Adipose tissue (tissue), 3 donors: Measurements from ENCODE around the gene RNPEPL1. TPM values are rescaled to one million over a fixed set of nuclear protein-coding genes. Genes with fewer than 3 reads are reported as not detected.

Experiments used
- H3K27ac ChIP-seq: one replicate; pipeline ENCODE4 v1.5.1; 2013; ENCODE audit warnings: low read depth, low read length
- WGBS, 3 donors: extraction: QIAGEN DNeasy Blood & Tissue Kit; methylation state at CpG; one replicate each; pipeline ENCODE4 v1.1.7; 2013; 5-methylcytosine and 5-hydroxymethylcytosine counted together
- polyA plus RNA-seq, 3 donors: library from polyadenylated mRNA; stranded (reverse); fragments of 200-250 nt; gene quantifications; one replicate each; pipeline ENCODE4 v1.2.3, GENCODE V29; 2013
- donor health status: healthy with polysubstance abuse.
- donor health status: Bipolar disorder and iron deficiency.
- donor health status: healthy.

Gene RNPEPL1
- polyA plus RNA-seq, 3 donors = 53.8 to 107 (median 72.8) TPM

DNA sequence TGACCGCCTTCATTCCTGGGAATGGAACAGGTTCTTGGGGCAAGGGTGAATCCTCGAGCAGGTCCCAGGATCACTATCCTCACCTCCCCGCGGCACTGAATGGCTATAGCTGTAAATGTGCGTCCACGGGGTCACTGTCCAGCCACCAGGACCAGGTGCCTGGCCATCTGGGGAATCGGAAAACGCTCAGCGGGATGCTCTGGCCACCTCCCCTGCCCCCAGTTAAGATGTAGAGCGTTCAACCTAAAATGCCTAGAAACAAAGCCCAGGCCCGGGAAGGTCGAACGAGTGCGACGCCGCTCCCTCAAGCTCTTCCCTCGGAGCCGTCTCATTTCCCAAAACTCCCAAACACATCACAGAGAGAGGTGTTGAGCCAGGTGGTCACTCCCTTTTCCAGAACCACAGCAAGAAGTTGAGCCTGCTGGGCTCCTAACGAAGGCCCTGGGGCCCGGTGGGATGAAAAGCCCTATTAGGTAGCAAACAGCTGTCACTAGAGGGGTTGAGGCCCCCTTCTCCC is 17.5 kb downstream of the RNPEPL1 start:
- H3K27ac ChIP-seq = no peak overlapping the region
- WGBS, 3 donors = 5 to 6% (median 5%) methylated on average over 20 of the region's 20 CpGs

DNA sequence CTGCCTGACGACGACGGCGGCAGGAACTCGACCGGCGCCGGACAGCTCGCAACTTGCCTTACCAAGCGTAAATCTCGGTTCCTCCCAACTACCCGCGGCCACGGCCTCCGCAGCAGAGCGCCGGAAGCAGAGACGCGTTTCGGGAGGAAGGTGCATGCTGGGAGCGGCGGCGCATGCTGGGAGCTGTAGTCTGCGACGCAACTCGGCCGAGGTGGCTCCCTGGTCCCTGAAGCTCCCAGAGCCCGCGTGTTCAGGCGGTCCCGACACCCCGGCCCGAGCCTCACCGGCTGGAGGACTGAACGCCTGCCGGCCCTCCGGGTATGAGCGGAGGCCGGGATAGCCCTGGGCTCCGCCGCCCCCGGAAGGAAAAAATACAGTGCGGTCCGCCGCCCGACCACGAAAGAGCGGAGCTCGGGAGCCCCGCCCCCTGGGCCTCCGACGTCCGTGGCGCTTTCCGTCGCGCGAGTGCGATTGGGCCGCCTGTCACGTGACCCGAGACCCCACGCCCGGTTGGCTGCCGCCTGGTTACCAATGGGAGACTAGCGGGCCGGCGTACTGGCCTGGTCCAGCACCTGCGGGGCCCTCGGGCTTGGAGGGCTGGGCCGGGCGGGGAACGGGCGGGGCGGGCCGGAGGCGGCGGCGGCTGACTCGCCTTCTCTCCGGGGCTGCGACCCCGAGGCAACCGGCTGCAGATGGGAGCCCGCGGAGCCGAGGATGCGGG is 18.1 kb downstream of the RNPEPL1 start, which contains the start of gene CAPN10:
Gene CAPN10, plus strand, starts transcription at position 537 of the 721 bp plus-strand sequence. Its CDS starts 178 bp downstream, at position 715.
- WGBS, 3 donors = 0 to 1% (median 0%) methylated on average over 72 to 88 of the region's 88 CpGs
- no peak within 1 kb of the TSS for H3K27ac ChIP-seq

DNA sequence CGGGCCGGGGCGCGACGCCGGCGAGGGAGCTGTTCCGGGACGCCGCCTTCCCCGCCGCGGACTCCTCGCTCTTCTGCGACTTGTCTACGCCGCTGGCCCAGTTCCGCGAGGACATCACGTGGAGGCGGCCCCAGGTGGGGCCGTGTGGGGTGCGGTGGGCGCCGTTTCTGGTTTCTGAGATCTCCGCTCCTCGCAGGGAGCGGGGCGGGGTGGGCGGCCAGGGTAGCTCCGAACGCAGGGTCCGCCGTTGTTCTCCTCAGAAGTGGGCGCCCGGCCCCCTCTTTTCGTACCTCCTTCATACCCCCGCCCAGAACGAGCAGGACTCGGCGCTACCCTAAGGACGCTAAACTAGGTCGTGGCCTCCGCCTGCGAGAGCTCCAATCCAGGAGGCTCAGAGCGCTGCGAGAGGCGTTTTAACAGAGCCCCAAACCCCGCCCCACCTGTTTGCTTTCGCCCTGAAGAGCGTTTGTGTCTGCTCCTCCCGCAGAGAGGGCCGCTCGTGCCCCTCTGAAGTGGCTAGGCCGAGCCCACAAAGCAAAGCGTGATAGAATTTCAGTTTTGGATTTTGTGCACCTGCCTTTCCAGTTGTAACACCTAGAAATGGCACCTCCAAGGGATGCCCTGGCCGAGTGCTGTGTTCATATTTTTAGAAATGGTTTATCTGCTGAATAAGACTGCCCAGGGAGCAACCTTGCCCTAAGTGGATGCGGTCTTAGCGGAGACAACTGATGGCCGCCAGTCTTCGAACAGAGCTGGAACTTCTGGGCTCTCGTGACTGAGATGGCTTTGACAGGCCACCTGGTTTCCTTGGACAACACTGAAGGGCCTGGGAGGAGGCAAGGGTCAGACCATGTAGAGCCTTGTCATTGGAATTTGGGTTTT is 18.9 kb downstream of the RNPEPL1 start:
- H3K27ac ChIP-seq = no peak overlapping the region
- 2 to 5% (median 5%) methylated on average over 47 to 62 of the region's 62 CpGs for WGBS, 3 donors

DNA sequence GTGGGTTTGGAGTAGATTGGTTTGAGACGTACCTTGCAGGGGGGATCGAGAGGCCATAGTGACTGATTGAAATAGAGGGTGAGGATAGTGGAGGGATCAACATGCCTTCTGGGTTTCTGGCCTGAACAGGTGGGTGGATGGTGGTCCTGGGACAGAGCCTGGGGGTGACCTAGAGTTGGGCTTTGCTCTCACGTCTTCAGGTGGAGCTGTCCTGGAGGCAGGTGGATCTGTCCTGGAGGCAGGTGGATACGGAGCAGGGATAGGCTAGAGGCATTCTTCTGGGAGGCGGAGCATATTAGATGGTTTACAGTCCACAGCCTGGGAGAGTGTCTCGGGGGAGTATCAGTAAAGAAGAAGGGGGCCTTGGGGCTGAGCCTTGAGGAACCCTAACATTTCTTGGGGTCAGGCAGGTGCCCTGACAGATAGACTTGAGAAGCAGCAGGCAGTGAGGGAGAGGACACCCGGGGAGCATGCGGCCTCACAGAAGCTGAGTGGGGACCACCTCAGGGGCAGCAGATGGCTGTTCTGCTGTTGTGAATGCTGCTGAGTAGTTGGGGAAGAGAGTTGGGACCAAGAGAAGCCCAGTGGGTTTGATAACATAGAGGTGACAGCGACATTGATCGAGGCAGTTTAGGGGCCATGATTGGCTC is 19.8 kb downstream of the RNPEPL1 start:
- no peak overlapping the region for H3K27ac ChIP-seq
- 84 to 88% (median 85%) methylated on average over 10 of the region's 10 CpGs for WGBS, 3 donors

DNA sequence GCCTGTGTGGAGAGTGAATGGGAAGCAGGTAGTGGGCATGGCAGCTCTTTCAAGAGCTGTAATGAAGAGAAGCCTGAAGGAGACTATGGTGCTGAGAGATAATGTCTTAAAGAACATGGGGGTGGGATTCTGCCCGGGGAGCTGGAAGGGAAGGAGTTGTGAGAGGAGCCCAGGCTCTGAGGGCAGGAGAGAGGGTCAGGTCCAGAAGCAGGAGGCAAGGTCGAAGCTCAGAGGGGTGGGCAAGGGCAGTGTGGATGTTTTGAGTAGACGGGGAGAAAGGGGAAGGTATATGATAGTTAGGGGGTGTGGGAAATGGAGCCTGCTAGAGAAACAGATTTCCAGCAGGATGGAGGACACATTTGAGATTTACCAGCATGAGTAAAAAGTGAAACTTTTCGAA is 20.4 kb downstream of the RNPEPL1 start:
- 77 to 89% (median 83%) methylated on average over 4 of the region's 4 CpGs for WGBS, 3 donors
- no peak overlapping the region for H3K27ac ChIP-seq

DNA sequence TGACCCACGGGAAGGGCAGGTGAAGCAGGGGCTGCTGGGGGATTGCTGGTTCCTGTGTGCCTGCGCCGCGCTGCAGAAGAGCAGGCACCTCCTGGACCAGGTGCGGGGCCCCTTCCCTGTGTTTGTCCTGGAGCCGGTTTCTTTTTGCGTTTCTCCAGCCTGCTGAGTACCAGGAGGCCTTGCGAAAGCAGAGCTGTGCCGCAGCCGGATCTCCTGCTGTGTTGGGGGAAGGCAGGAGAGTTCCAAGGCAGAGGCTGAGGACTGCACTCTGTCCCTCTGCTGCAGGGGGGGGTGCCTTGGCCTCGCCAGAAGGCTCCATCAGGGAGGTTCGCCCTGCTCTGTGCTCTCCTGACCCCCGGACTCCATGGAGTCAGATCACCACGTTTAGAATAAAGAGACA is 21.1 kb downstream of the RNPEPL1 start:
- WGBS, 3 donors = 83 to 89% (median 87%) methylated on average over 14 of the region's 14 CpGs
- no peak overlapping the region for H3K27ac ChIP-seq

DNA sequence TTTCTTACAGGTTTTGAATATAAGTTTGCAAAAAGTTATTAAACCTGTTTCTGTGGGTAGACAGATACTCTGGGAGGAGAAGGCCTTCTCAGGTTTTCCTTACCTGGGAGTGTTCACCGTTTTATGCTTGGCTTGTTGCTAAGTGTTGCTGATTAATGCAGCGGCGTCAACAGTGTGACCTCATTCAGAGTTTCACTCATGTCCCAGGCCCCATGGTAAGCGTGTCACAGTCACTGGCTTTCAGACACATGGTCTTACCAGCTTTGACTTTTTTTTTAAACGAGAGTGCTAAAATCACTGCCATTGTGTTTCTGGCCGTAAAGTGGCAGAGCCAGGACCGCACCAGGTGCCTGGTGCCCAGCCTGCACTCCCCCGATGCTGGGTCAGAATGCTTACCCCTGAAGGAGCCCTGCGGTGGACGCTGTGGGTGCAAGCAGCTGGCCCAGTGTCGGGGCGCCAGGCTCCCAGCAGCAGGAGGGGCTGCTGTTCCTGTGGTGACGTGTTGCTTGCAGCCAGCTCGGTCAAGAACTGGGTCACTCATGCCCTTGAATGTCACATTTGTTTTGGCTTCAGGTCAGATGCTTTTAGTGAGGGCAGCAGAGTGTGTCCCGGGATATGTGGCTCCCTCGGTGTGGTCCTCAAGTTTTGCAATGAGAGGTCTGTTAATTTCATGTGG is 21.7 kb downstream of the RNPEPL1 start:
- 85 to 88% (median 85%) methylated on average over 16 of the region's 16 CpGs for WGBS, 3 donors
- no peak overlapping the region for H3K27ac ChIP-seq

DNA sequence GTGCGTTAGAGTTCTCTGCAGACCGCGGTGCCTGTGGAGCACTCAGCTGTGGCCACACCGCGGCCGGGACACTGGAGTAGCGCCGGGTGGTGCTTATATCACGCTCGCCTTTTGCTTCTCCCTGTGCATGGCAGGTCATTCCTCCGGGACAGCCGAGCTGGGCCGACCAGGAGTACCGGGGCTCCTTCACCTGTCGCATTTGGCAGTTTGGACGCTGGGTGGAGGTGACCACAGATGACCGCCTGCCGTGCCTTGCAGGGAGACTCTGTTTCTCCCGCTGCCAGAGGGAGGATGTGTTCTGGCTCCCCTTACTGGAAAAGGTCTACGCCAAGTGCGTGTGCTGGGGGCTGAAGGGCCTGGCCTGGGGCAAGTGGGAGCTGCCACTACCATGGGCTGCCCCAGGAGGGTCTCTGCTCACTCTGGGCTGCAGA is 22.4 kb downstream of the RNPEPL1 start:
- WGBS, 3 donors = 95 to 96% (median 96%) methylated on average over 21 of the region's 21 CpGs
- no peak overlapping the region for H3K27ac ChIP-seq

DNA sequence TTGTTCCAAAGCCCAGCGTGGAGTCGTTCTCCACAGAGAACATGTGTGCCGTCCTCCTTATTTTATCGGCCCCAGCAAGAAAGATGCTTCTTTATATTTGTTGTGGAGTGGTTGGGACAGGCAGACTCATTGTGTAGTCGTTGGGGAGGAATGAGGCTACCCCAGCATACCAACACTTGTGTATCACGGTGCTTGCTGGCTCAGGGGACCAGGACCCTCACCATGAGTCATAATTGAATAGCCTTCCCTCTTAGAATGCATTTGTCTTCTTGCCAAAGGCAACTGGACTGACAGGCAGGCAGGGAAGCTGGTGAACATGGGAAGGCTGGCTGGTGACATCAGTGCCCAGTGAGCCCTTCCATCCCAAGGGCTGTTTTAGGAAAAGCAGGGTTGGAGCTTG is 22.9 kb downstream of the RNPEPL1 start:
- WGBS, 3 donors = 92 to 96% (median 92%) methylated on average over 6 of the region's 6 CpGs

DNA sequence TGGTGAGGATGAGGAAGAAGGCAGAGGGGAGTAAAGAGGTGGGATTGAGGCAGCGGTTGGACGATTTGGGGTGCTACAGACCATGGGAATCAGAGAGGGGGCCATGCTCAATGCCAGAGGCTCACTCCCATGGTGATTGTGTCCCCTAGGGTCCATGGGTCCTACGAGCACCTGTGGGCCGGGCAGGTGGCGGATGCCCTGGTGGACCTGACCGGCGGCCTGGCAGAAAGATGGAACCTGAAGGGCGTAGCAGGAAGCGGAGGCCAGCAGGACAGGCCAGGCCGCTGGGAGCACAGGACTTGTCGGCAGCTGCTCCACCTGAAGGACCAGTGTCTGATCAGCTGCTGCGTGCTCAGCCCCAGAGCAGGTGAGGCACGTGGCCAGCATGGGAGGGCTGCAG is 23.5 kb downstream of the RNPEPL1 start:
- H3K27ac ChIP-seq = no peak overlapping the region
- 89 to 98% (median 94%) methylated on average over 12 to 13 of the region's 13 CpGs for whole genome bisulfite sequencing, 3 donors

More for the DNA sequence above, 22.9 kb downstream of the RNPEPL1 start:
- H3K27ac ChIP-seq = no peak overlapping the region

DNA sequence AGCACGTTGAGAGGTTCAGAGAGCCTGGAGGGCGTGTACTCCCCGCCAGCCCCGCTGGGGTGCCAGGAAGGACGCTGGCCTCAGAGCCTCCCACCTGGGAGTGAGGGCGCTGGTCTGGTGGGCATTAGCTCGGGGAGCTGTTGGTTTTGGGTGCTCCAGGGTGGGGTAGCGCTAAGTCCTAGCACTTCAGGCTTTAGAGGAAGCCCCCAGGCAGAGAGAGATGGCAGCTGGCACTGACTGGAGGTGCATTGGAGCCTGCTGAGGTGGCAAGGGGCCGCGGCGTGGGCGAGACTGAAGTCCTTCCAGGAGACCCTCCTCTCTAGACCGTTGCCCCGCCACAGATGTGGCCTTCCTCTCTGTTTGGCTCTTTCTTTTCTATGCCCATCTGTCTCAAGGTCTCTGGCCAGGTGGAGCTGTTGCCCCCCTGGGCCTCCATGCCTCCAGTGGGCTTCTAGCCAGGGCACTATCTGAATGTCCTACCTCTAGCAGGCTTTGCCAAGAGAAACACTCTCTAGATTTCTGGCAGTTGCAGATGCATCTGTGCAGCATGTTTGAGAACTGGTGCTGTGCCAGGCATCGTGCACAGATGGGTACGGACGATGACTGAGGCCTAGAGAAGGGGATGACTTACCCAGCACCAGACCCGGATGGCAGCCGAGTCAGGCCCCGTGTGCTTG is 24.9 kb downstream of the RNPEPL1 start:
- WGBS, 3 donors = 83 to 93% (median 91%) methylated on average over 19 to 20 of the region's 20 CpGs
- no peak overlapping the region for H3K27ac ChIP-seq

DNA sequence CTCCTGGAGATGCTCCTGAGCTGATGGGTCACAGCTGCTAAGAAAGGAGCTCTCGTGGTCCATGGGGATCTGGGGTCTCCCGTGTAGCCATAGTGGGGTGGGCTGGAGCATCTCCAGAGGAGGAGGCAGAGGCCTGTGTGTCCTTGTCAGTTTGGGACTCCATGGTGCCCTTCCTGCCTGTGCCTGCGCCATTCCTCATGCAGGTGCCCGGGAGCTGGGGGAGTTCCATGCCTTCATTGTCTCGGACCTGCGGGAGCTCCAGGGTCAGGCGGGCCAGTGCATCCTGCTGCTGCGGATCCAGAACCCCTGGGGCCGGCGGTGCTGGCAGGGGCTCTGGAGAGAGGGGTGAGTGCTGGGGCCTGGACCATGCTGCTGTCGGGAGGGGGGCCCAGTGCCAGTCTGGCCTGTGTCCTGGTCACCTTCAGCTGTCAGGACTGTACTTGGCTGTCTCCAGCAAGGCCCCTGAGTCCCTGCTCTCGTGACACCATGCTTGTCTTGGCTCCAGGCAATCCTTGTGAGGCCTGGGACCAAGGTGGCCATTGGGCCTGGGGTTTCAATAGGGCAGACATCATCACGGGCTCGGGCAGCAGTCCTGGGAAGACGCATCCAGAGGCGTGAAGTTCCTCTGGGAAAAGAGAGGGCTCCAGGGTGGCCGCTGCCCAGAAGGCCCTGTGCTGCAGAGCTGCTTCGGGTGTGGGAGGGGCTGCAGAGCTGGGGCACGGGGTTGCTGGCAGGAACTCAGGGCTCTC is 25.6 kb downstream of the RNPEPL1 start:
- no peak overlapping the region for H3K27ac ChIP-seq
- WGBS, 3 donors = 88 to 96% (median 90%) methylated on average over 18 to 19 of the region's 19 CpGs

DNA sequence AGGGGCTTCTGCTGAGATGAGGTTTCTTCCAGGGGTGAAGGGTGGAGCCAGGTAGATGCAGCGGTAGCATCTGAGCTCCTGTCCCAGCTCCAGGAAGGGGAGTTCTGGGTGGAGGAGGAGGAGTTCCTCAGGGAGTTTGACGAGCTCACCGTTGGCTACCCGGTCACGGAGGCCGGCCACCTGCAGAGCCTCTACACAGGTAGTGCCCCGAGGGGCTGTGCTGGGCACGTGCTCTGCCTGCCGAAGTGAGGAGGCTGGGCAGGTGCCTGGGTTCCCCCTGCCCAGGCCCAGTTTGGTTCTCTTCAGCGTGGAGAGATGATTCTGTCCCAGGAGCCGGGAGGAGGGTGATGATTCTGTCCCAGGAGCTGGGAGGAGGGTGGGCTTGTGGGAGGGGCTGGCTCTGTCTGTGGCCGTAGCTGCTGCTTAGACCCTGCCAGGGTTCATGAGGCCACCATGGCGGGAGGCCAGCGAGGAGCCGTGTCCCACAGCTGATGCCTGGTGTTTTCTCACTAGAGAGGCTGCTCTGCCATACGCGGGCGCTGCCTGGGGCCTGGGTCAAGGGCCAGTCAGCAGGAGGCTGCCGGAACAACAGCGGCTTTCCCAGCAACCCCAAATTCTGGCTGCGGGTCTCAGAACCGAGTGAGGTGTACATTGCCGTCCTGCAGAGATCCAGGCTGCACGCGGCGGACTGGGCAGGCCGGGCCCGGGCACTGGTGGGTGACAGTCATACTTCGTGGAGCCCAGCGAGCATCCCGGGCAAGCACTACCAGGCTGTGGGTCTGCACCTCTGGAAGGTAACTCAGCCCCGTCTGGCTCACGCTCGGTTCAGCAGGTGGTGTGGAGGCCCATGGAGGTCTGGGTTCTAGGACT is 26.5 kb downstream of the RNPEPL1 start:
- H3K27ac ChIP-seq = no peak overlapping the region
- 77 to 90% (median 88%) methylated on average over 34 of the region's 34 CpGs for WGBS, 3 donors

DNA sequence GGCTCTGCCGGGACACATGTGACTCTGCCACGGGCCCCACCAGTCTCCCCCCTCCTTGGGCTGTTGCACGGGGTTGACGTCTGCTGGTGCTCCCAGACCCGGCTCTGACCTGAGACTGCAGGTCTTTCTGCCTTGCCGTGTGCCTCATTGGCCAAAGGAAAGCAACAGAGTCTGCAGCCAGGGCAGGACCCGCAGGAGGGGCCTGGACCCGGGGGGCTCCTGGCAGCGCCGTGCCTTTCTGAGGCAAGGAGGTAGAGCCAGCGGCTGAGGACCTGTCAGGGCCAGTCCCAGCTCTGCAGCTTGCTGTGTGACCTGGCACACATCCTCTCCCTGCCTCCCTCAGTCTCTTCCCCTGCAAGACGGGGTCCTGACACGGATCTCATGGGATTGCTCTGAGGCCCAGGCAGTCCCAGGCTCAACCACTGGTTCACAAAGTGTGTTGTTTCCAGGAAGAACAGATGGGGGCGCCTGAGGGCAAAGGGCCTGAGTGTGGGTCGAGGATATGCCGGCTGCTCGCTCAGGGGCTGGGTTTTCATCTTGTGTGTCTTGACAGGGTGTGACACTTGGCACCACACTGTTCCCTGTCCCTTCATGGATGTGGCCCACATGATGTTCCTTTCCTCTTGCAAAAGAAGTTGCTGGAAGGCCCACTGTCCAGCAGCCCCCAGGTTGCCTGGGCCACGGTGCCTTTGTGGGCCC is 27.2 kb downstream of the RNPEPL1 start:
- 60 to 74% (median 70%) methylated on average over 18 of the region's 18 CpGs for WGBS, 3 donors
- H3K27ac ChIP-seq = no peak overlapping the region

DNA sequence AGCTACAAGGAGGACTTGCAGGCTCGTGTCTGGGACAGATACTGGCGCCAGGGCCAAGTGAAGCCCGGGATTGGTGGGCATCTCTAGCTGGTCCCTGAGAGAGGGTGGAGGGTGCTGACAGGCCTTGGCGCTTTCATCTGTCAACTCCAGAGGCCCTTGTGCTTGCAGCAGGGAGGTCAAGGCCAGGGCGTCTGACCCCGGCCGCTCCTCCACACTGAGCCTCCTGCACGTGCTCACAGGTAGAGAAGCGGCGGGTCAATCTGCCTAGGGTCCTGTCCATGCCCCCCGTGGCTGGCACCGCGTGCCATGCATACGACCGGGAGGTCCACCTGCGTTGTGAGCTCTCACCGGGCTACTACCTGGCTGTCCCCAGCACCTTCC is 27.8 kb downstream of the RNPEPL1 start:
- no peak overlapping the region for H3K27ac ChIP-seq

DNA sequence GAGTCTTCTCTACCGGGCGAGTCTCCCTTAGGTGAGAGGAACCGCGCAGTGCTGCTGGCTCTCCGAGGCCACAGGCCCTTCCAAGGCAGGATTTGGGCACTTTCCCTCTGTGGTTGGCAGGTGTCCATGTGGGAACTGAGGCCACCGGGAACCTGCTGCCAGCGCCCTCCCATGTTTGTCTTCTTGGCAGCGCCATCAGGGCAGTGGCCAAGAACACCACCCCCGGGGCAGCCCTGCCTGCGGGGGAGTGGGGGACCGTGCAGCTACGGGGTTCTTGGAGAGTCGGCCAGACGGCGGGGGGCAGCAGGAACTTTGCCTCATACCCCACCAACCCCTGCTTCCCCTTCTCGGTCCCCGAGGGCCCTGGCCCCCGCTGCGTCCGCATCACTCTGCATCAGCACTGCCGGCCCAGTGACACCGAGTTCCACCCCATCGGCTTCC is 28.2 kb downstream of the RNPEPL1 start:
- 68 to 84% (median 69%) methylated on average over 20 to 23 of the region's 23 CpGs for WGBS, 3 donors
- H3K27ac ChIP-seq = no peak overlapping the region

More for the DNA sequence above, 27.8 kb downstream of the RNPEPL1 start:
- 71 to 91% (median 90%) methylated on average over 17 of the region's 17 CpGs for WGBS, 3 donors
